Stimulated activated CD8-positive, alpha-beta memory T cell treated with anti-CD3 and anti-CD28 coated beads, Interleukin-15, amount 100 ng/mL, for 48 hours (primary cell): ENCODE measurements around the gene CYLD.

Source experiments
- DNase-seq, 2 donors: peaks; one replicate each; pipeline ENCODE4 v3.0.0-alpha.2; 2020; ENCODE audit warnings: low read depth in 2 of 2

The CYLD gene

GRCh38 chr16:50845296-50845695 lies 103.4 kb downstream of the CYLD start:
- no peak for DNase-seq

- DNase-seq, result no peak
Observed at GRCh38 chr16:50846511-50846910, 104.6 kb downstream of the CYLD start.

GRCh38 chr16:50847166-50847565 lies 105.3 kb downstream of the CYLD start:
- DNase-seq, result no peak

- DNase-seq, result no peak
Observed at GRCh38 chr16:50848755-50849514, 107.0 kb downstream of the CYLD start.
